GM19397 (cell line): ENCODE measurements around the gene ARHGEF12.

Experiments
- ATAC-seq: cut with Tn5 transposase; IDR thresholded peaks from one replicate; pipeline ENCODE4 v1.9.1; 2021; ENCODE audit warnings: mild to moderate bottlenecking, moderate library complexity; ENCODE audit not compliant: unreplicated experiment

Gene ARHGEF12

GRCh38 chr11:120383518-120384155, 47.4 kb downstream of the ARHGEF12 start:
- no peak for ATAC-seq

DNA sequence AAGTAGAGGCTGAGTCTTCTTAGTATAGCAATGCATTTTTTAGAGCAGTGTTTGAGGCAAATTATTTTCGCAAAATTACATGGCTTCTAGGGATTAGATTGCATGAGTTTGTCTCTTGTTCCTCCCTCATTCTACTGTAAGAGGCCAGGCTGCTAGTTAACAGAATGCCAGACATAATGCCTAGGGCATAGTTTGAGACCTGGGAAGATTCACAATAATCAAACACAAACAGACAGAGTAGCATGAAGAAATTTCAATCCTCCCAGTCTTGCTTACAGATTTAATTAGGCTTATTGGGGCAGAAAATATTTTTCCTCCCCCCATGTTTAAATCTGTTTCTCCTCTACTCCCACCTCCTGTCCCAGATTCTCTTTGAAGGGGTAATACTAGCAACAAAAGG, 48.3 kb downstream of the ARHGEF12 start:
- ATAC-seq = no peak

DNA sequence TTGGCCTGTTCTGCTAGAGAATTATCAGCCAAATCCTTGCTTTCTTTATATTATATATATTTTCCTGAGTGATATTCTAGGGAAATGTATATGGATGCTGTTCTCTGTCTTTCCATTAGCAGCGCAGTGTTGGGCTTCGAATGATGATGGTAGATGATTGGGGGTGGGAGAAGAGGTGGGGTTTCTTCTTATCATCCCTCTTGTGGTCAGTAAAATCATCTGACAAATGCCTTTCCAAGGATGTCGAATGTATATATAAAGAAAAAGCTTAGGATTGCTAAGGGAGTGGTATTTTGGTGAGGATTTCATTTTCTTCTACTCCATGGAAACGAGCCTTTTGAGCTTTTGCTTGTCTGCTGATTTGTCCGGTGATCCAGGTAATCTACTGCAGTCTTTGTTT, 48.9 kb downstream of the ARHGEF12 start:
- ATAC-seq = no peak

GRCh38 chr11:120385655-120386054, 49.4 kb downstream of the ARHGEF12 start:
- no peak for ATAC-seq

GRCh38 chr11:120386318-120386717, 50.1 kb downstream of the ARHGEF12 start:
- no peak for ATAC-seq

DNA sequence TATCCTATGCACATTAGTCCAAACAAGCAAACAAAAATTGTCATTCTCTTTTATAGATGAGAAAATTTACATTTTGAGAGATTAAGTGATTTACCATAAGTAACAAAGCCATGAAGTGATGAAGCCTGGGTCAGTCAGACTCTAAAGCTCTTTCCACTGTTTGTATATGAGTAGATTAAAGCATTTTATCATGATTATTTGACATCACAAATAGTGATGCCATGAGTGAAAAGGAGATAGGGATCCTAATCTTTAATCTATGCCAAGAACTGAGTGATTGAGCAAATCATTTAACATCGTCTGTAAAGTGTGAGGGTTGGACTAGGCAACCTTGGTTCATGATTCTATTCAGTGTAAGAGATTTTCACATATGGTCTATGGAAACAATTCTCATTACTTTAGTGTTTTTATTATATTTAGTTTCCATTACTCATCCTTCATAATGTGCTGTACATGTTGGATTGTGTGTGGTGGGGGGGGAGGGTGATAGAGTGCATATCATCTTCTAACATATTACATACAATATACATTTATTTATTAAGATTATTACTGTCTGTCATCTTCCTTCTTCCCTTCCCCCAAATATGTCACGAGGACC, 50.7 kb downstream of the ARHGEF12 start:
- ATAC-seq = no peak

GRCh38 chr11:120388261-120388660, 52.0 kb downstream of the ARHGEF12 start:
- ATAC-seq = no peak

GRCh38 chr11:120389693-120390584, 53.7 kb downstream of the ARHGEF12 start:
- ATAC-seq = no peak

DNA sequence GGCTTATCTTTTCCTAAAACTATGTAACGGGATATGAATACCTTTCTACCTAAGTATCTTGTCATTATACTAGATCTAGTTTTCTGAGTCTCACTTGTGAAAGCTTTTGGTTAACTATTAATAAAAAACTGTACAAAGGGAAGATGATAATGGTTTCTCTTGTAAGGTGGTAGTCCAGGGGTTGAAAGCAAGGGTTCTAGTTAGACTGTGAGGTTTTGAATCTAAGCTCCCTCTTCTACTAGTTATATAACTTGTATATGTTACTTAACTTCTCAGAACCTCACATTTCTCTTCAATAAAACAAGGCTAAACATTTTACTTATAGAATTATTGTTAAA, 54.3 kb downstream of the ARHGEF12 start:
- no peak for ATAC-seq

DNA sequence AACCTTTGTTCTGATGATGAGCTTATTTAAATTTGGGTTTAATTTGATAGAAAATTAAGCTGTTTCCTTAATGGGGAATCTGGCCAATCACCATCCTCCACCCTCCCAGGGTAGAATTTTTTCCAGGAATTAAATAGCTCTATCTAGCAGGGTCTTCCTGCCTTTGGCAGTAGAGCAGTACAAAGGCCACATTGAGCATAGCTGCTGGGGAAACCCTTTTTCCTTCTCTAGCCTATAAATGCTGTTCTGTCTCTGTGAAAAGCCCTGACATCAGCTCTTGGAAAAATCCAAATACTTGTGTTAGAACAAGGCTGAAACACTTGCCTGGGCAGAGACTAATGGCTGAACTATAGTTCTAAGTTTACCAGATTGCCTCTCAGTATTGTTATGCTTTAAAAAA, 55.1 kb downstream of the ARHGEF12 start:
- ATAC-seq = no peak

DNA sequence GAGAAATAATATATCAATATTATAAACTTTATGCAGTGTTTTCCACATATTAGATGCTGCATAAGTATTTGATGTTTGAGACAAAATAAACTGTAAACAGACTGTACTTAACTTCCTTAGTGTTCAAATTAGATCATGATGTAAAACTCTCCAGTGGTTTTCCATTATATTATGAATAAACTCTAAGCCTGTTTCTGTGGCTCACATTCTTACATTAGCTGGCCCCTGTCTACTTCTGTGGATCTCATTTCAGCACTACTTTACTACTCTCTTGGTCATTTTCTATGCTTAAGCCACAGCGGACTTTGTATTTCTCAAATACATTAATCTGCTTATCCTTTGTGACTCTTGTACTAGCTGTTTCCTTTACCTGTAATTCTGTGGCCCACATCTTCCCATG, 55.6 kb downstream of the ARHGEF12 start:
- ATAC-seq = no peak

GRCh38 chr11:120392314-120392713, 56.1 kb downstream of the ARHGEF12 start:
- ATAC-seq = no peak

GRCh38 chr11:120392793-120393192, 56.6 kb downstream of the ARHGEF12 start:
- no peak for ATAC-seq

DNA sequence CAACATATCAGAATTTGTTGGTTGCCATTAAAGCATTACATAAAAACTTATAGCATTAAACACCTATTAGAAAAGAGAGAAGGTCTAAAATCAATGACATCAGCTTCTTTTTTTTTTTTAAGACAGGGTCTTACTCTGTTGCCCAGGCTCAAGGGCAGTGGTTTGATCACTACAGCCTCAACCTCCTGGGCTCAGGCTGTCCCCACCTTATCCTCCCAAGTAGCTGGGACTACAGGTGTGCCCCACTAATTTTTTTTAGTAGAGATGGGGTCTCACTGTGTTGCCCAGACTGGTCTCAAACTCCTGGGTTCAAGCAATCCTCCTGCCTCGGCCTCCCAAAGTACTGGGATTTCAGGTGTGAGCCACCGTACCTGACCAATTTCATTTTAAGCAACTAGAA, 57.9 kb downstream of the ARHGEF12 start:
- no peak for ATAC-seq

- ATAC-seq = no peak
Observed at GRCh38 chr11:120395778-120396177, 59.6 kb downstream of the ARHGEF12 start.

DNA sequence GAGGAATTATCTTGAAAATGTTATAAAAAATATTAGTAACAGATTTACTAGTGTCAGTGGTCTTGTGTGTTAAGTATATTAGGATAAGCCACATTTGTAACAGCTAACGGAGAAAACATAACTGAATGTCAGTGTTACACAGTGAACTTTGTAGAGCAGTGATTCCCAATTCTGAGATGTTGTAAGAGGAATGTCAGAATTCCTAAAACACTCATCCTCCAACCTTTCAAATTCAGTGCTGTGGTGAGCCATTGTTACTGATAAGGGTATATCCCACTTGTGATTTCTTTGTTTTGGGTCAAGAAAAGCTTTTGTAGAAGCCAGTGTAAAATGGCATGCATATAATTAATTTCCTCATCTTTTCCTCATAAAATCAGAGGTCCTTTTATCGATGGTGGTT, 61.9 kb downstream of the ARHGEF12 start:
- ATAC-seq = no peak

GRCh38 chr11:120399307-120399706, 63.1 kb downstream of the ARHGEF12 start:
- no peak for ATAC-seq

GRCh38 chr11:120400564-120401364, 64.6 kb downstream of the ARHGEF12 start:
- ATAC-seq = no peak

GRCh38 chr11:120401506-120401905, 65.3 kb downstream of the ARHGEF12 start:
- ATAC-seq = no peak

DNA sequence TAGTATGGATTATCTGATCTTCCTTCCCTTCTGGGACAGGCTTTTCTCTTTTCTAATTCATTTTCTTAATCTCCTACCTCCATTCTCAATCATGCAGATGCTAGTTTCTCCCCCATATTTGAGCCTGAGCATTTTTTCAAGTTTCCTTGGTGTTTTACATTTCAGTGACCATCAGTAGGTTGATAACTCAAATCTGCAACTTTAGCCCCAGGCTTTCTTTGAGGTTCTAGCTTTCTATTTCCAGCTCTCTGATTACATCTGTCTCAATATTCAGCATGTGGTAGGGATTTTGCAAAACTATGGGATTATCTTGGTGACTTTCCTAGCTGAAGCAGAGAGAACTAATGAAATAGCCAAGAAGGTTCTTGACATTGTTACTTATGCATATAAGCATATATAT, 67.8 kb downstream of the ARHGEF12 start:
- no peak for ATAC-seq

DNA sequence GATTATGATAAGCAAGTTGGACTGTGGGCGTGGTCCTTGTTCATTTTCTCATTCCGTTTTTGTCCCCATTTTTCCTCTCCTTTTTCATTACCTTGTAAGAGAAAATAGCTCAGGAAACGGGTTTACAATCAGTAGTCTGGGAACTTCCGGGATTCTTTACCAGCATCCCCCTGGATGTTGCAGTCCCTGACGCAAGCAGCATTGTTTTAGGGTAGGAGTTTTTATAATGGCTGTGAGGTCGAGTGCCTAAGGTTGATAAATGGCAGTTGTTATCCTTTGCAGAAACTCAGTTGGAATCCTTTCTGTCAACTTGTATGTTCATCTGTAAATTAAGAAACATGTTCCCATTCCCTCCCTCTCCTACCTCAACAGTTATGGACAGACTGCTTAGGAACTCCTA, 68.3 kb downstream of the ARHGEF12 start:
- no peak for ATAC-seq
